CD14-positive monocyte (primary cell): ENCODE results near the gene ETDC. TPM values are rescaled to one million over a fixed set of nuclear protein-coding genes. Genes with fewer than 3 reads are reported as not detected.

Experiments
- DNase-seq, 3 donors: peaks; one replicate each; pipeline ENCODE4 v3.0.0-alpha.2; 2011 to 2022
- H2AFZ ChIP-seq: 2 replicates; pipeline ENCODE4 v1.6.0; 2012; ENCODE audit warnings: mild to moderate bottlenecking, low read depth, low read length, inconsistent platforms; ENCODE audit not compliant: insufficient read depth, poor library complexity, severe bottlenecking
- H3K27ac ChIP-seq, 2 donors: 1 replicate in 1 of 2; 2 replicates in 1 of 2; pipeline ENCODE4 v1.5.1; 2012 to 2013; ENCODE audit warnings: low read length in 2 of 2, control low read depth in 1 of 2, inconsistent platforms in 1 of 2, low read depth in 1 of 2, mild to moderate bottlenecking in 1 of 2
- H3K27me3 ChIP-seq, 2 donors: one replicate each; pipeline versions ENCODE4 v1.6.0 to v1.6.1; 2011 to 2013; ENCODE audit warnings: low read length in 2 of 2; ENCODE audit not compliant: control insufficient read depth in 2 of 2, insufficient read depth in 2 of 2
- H3K36me3 ChIP-seq, 2 donors: replicated peaks in 1 of 2; 1 replicate in 1 of 2; 2 replicates in 1 of 2; pipeline versions ENCODE4 v1.5.1 to v1.6.1; 2012 to 2013; ENCODE audit warnings: low read length in 2 of 2, control low read depth in 1 of 2, inconsistent platforms in 1 of 2, mild to moderate bottlenecking in 1 of 2; ENCODE audit not compliant: insufficient read depth in 2 of 2, control insufficient read depth in 1 of 2
- H3K4me1 ChIP-seq, 2 donors: 1 replicate in 1 of 2; 2 replicates in 1 of 2; pipeline versions ENCODE4 v1.5.1 to v1.6.1; 2012 to 2013; ENCODE audit warnings: low read length in 2 of 2, control low read depth in 1 of 2, inconsistent platforms in 1 of 2, mild to moderate bottlenecking in 1 of 2, moderate library complexity in 1 of 2; ENCODE audit not compliant: insufficient read depth in 2 of 2, control insufficient read depth in 1 of 2
- H3K4me2 ChIP-seq: replicated peaks from 2 replicates; pipeline ENCODE3; 2012; ENCODE audit warnings: low read length, moderate library complexity, mild to moderate bottlenecking; ENCODE audit not compliant: poor library complexity, severe bottlenecking; ENCODE audit errors: extremely low read depth
- H3K4me3 ChIP-seq, 3 experiments: fragments of 200-600 bp in 1 of 3; sonication (generic) in 1 of 3; replicated peaks in 1 of 3; 1 replicate in 2 of 3; 2 replicates in 1 of 3; pipeline ENCODE4 v1.5.1; 2011 to 2013; ENCODE audit warnings: low read length in 3 of 3, mild to moderate bottlenecking in 3 of 3, control low read depth in 2 of 3, low read depth in 2 of 3, inconsistent platforms in 1 of 3, moderate library complexity in 1 of 3
- H3K79me2 ChIP-seq: 2 replicates; pipeline ENCODE4 v1.6.0; 2012; ENCODE audit warnings: mild to moderate bottlenecking, control low read depth, inconsistent platforms, low read length, moderate library complexity; ENCODE audit not compliant: insufficient read depth
- H3K9ac ChIP-seq: 2 replicates; pipeline ENCODE4 v1.6.0; 2017; ENCODE audit warnings: low read length, mild to moderate bottlenecking; ENCODE audit not compliant: insufficient read depth, poor library complexity, severe bottlenecking
- H3K9me3 ChIP-seq, 2 donors: replicated peaks in 1 of 2; 1 replicate in 1 of 2; 2 replicates in 1 of 2; pipeline versions ENCODE4 v1.5.1 to v1.6.1; 2012 to 2013; ENCODE audit warnings: low read length in 2 of 2, control low read depth in 1 of 2; ENCODE audit not compliant: control insufficient read depth in 1 of 2, insufficient read depth in 1 of 2
- H4K20me1 ChIP-seq: 2 replicates; pipeline ENCODE4 v1.6.0; 2012; ENCODE audit warnings: mild to moderate bottlenecking, low read length, control low read depth, moderate library complexity; ENCODE audit not compliant: insufficient read depth
- H3K27ac Mint-ChIP-seq, 7 donors: one replicate each; pipeline ENCODE4 v1.8.0; 2020; ENCODE audit warnings: mild to moderate bottlenecking in 7 of 7, mixed read lengths in 7 of 7, moderate library complexity in 6 of 7, inconsistent platforms in 2 of 7
- H3K27me3 Mint-ChIP-seq, 3 donors: one replicate each; pipeline ENCODE4 v1.8.0; 2021 to 2022; ENCODE audit warnings: low read depth in 3 of 3, mild to moderate bottlenecking in 3 of 3, mixed read lengths in 3 of 3, moderate library complexity in 3 of 3, inconsistent platforms in 1 of 3
- H3K36me3 Mint-ChIP-seq, 2 donors: one replicate each; pipeline ENCODE4 v1.8.0; 2020; ENCODE audit warnings: mixed read lengths in 2 of 2, inconsistent platforms in 1 of 2, mild to moderate bottlenecking in 1 of 2
- H3K4me1 Mint-ChIP-seq: one replicate; pipeline ENCODE4 v1.8.0; 2020; ENCODE audit warnings: mild to moderate bottlenecking, mixed read lengths
- H3K4me3 Mint-ChIP-seq, 2 donors: one replicate each; pipeline ENCODE4 v1.8.0; 2020; ENCODE audit warnings: mild to moderate bottlenecking in 2 of 2, mixed read lengths in 2 of 2, moderate library complexity in 1 of 2
- H3K9me3 Mint-ChIP-seq, 7 donors: one replicate each; pipeline ENCODE4 v1.8.0; 2020 to 2022; ENCODE audit warnings: mixed read lengths in 7 of 7, mild to moderate bottlenecking in 6 of 7, moderate library complexity in 6 of 7, inconsistent platforms in 2 of 7
- WGBS: methylation state at CpG from one replicate; pipeline ENCODE4 v1.1.5; 2013; ENCODE audit warnings: missing lambda C conversion rate; ENCODE audit not compliant: insufficient coverage; 5-methylcytosine and 5-hydroxymethylcytosine counted together
- intact Hi-C, 2 donors: fragments of 100-400 bp; cut with micrococcal nuclease; formaldehyde crosslinking; loops; one replicate each; pipeline versions ENCODE4 v1.15.0 to v1.15.1; 2023
- polyA plus RNA-seq, 3 donors: library from polyadenylated mRNA; depleted of rRNA in 1 of 3; unstranded in 2 of 3; stranded (reverse) in 1 of 3; fragments of 300-500 nt in 2 of 3; fragments of >200 nt in 1 of 3; fragmentation: Illumina TruSeq in 2 of 3; gene quantifications; 1 replicate in 2 of 3; 2 replicates in 1 of 3; pipeline ENCODE4 v1.2.3, GENCODE V29; 2012 to 2021
- TF ChIP-seq, protein P1 (sequence below): fragments of 200-600 bp; IDR thresholded peaks from one replicate; pipeline ENCODE4 v1.8.0; 2022; ENCODE audit warnings: antibody characterized with exemption, mild to moderate bottlenecking

The ETDC gene
- polyA plus RNA-seq, 3 donors: not detected

DNA sequence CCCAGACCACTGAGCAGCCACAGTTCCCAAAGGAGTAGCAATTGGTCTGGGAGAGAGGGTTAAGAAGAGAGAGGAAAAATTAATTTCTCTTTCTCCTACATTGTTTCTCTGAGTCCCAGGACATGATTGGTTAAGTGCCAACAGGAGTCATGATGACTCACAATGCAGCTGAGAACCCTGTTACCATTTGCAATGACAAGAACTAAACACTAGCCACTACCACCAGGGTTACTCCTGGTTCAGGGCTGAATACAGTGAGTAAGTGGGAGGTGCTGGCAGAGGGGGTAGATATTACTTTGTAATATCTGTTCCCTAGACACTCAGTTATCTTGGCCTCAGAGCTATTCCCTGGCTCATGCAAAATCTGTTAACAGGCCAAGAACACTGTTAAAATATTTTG, 18.0 kb downstream of the ETDC start:
- Histone ChIP-seq H3K9me3 (peaks cover 0 to 13% of the 10 kb centered on the region in 2 donors), H4K20me1 (peaks cover 20% of the 10 kb centered on the region), H2AFZ (no peak overlapping the region), H3K79me2 (peaks cover 5% of the 10 kb centered on the region), H3K27me3 (no peaks in the 10 kb centered on the region), H3K36me3 (peaks cover 0 to 43% of the 10 kb centered on the region in 2 donors), H3K4me3 (no peak overlapping the region), H3K4me1 (no peaks in the 10 kb centered on the region), H3K4me2 (no peak overlapping the region), H3K27ac (no peak overlapping the region), H3K9ac (no peak overlapping the region)
- TF ChIP-seq, protein P1, sequence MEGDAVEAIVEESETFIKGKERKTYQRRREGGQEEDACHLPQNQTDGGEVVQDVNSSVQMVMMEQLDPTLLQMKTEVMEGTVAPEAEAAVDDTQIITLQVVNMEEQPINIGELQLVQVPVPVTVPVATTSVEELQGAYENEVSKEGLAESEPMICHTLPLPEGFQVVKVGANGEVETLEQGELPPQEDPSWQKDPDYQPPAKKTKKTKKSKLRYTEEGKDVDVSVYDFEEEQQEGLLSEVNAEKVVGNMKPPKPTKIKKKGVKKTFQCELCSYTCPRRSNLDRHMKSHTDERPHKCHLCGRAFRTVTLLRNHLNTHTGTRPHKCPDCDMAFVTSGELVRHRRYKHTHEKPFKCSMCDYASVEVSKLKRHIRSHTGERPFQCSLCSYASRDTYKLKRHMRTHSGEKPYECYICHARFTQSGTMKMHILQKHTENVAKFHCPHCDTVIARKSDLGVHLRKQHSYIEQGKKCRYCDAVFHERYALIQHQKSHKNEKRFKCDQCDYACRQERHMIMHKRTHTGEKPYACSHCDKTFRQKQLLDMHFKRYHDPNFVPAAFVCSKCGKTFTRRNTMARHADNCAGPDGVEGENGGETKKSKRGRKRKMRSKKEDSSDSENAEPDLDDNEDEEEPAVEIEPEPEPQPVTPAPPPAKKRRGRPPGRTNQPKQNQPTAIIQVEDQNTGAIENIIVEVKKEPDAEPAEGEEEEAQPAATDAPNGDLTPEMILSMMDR: no peak
- no peak for DNase-seq
- no peak overlapping the region for H3K27ac Mint-ChIP-seq
- peaks cover 2% of the 10 kb centered on the region for H3K4me1 Mint-ChIP-seq
- no peak overlapping the region for H3K4me3 Mint-ChIP-seq
- peaks cover 0 to 21% (median 9%) of the 10 kb centered on the region in 7 donors for H3K9me3 Mint-ChIP-seq
- H3K36me3 Mint-ChIP-seq: peaks cover 28 to 33% of the 10 kb centered on the region in 2 donors
- H3K27me3 Mint-ChIP-seq: peaks cover 0 to 2% (median 0%) of the 10 kb centered on the region in 3 donors
- intact Hi-C loops: no loop called here

DNA sequence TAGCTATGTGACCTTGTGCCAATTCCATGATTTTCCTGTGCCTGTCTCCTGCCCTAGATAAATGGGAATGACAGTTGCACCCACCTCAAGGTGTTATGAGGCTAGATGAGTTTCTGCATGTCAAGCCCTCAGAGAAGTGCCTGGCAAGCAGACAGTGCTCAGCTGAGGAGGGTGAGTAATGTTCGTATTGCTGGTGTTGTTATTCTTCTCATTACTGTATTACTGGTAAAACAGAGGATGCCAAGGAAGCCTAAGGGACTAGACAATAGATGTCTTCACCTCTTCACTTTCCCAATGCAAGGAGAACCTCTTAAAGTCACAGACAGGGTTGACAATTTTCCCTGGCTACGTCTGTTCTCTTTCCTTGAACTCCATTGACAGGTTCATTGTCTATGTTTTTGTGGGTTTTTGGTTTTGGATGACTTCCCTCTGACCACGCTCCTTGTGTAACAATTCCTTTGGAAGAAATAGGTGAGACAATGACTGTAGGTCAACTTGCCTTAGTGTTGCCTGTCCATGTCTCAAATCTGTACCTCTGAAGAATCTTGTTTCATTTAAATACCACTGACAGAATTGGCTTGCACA, 19.2 kb downstream of the ETDC start:
- Mint-ChIP-seq H3K27me3 (peaks cover 0 to 2% (median 0%) of the 10 kb centered on the region in 3 donors), H3K27ac (no peak overlapping the region), H3K36me3 (peaks cover 27 to 34% of the 10 kb centered on the region in 2 donors), H3K4me3 (no peak overlapping the region), H3K4me1 (peaks cover 3% of the 10 kb centered on the region), H3K9me3 (peaks cover 0 to 20% (median 9%) of the 10 kb centered on the region in 7 donors)
- Histone ChIP-seq H3K36me3 (peaks cover 2 to 47% of the 10 kb centered on the region in 2 donors), H3K79me2 (peaks cover 5% of the 10 kb centered on the region), H3K9ac (no peak overlapping the region), H3K4me1 (no peaks in the 10 kb centered on the region), H3K4me2 (no peak overlapping the region), H3K27ac (no peak overlapping the region), H4K20me1 (peaks cover 22% of the 10 kb centered on the region), H3K4me3 (no peak overlapping the region), H2AFZ (no peak overlapping the region), H3K27me3 (no peaks in the 10 kb centered on the region), H3K9me3 (peaks cover 0 to 2% of the 10 kb centered on the region in 2 donors)
- intact Hi-C loops: no loop called here
- no peak for DNase-seq
- TF ChIP-seq, protein P1: no peak
- WGBS: no CpG with 5 or more reads among the region's 3 CpGs
